PC-9 (cell line): ENCODE results near the gene TAF1A. TPM values are rescaled to one million over a fixed set of nuclear protein-coding genes. Genes with fewer than 3 reads are reported as not detected.

Experiments used
- BruUV-seq: library from RNA; stranded (reverse); fragments of 400-500 nt; replicated peaks from 2 replicates; lab custom pipeline; 2021; lab: Mats Ljungman, UMichigan
- CTCF ChIA-PET: fragments of 300-600 bp; sonication (Branson Sonifier 250); formaldehyde crosslinking; loops from one replicate; lab custom pipeline; 2022; ENCODE audit warnings: antibody characterized with exemption; lab: Charles Lee
- POLR2A ChIA-PET: fragments of 300-600 bp; sonication (Branson Sonifier 250); formaldehyde crosslinking; loops from one replicate; lab custom pipeline; 2022; ENCODE audit warnings: antibody characterized with exemption; ENCODE audit not compliant: unreplicated experiment; lab: Charles Lee
- DNase-seq, 2 experiments: peaks; one replicate each; pipeline versions ENCODE4 v3.0.0 to v3.0.0-alpha.2; 2015 to 2022; ENCODE audit warnings: mixed read lengths in 1 of 2
- H2AFZ ChIP-seq: fragments of 200-600 bp; sonication (generic); 2 replicates; pipeline ENCODE4 v1.8.1; 2017; ENCODE audit warnings: antibody characterized with exemption
- H3F3A ChIP-seq: fragments of 200-600 bp; sonication (generic); 2 replicates; pipeline ENCODE4 v1.8.1; 2017; ENCODE audit warnings: antibody characterized with exemption, mild to moderate bottlenecking, low read depth; ENCODE audit not compliant: insufficient read depth
- H3K27ac ChIP-seq: fragments of 200-600 bp; sonication (generic); 2 replicates; pipeline ENCODE4 v1.6.1; 2016; ENCODE audit warnings: mixed run types
- H3K27me3 ChIP-seq: fragments of 200-600 bp; sonication (generic); 2 replicates; pipeline ENCODE4 v1.6.1; 2016; ENCODE audit warnings: low read depth, mixed run types; ENCODE audit not compliant: insufficient read depth
- H3K36me3 ChIP-seq: fragments of 200-600 bp; sonication (generic); 2 replicates; pipeline ENCODE4 v1.6.1; 2016; ENCODE audit warnings: low read depth, mixed run types
- H3K4me1 ChIP-seq: fragments of 200-600 bp; sonication (generic); replicated peaks from 2 replicates; pipeline ENCODE4 v1.6.1; 2016; ENCODE audit warnings: mixed run types; ENCODE audit not compliant: insufficient read depth
- H3K4me2 ChIP-seq: fragments of 200-600 bp; sonication (generic); 2 replicates; pipeline ENCODE4 v1.6.1; 2017; ENCODE audit warnings: mixed run types
- H3K4me3 ChIP-seq: fragments of 200-600 bp; sonication (generic); 2 replicates; pipeline ENCODE4 v1.6.1; 2016; ENCODE audit warnings: mixed run types
- H3K79me2 ChIP-seq: fragments of 200-600 bp; sonication (generic); 2 replicates; pipeline ENCODE4 v1.6.1; 2017; ENCODE audit warnings: low read depth, mixed run types
- H3K9me2 ChIP-seq: fragments of 200-600 bp; sonication (generic); 2 replicates; pipeline ENCODE4 v1.8.1; 2017; ENCODE audit warnings: mild to moderate bottlenecking; ENCODE audit not compliant: insufficient read depth
- H3K9me3 ChIP-seq: fragments of 200-600 bp; sonication (generic); 2 replicates; pipeline ENCODE4 v1.8.1; 2016; ENCODE audit warnings: low read depth; ENCODE audit not compliant: insufficient read depth
- H4K20me1 ChIP-seq: fragments of 200-600 bp; sonication (generic); 2 replicates; pipeline ENCODE4 v1.8.1; 2017; ENCODE audit not compliant: insufficient read depth
- CTCF ChIP-seq: fragments of 200-600 bp; sonication (generic); conservative IDR thresholded peaks from 2 replicates; pipeline ENCODE4 v1.6.1; 2017; ENCODE audit warnings: mixed run types, antibody characterized with exemption, mild to moderate bottlenecking, moderate library complexity
- EZH2 ChIP-seq: fragments of 200-600 bp; sonication (generic); IDR thresholded peaks from 2 replicates; pipeline ENCODE4 v1.8.0; 2017; ENCODE audit warnings: antibody characterized with exemption, low read depth
- intact Hi-C: fragments of 100-400 bp; cut with micrococcal nuclease; formaldehyde crosslinking; loops from one replicate; pipeline ENCODE4 v1.10.0; 2022; ENCODE audit not compliant: unreplicated experiment
- total RNA-seq: library from RNA; stranded (reverse); gene quantifications from 2 replicates; pipeline ENCODE4 v1.2.3, GENCODE V29; 2021

The TAF1A gene
- total RNA-seq, 1 experiment from 2014 or later: 18.4 TPM

DNA sequence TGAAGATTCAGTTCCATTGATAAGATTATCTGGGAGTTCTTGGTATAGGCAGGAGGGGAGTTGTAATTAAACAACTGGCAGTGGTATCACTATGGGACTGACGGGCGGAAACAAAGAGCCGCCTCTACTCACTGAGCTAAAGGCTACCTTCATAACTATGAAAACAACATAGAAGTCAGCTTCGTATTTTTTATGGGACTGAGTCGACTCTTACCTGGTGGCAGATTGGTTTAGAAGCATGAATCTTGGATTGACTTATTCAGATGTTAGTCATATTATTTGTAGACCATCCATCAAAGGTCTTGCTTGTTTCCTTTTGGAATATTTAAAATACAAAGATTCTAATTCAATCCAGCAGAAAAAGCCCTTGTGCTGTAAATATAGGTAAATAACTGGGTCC lies 35.6 kb downstream of the TAF1A start:
- POLR2A ChIA-PET: no interaction called here
- H3K4me2 ChIP-seq: no peak overlapping the region
- no peaks in the 10 kb centered on the region for H3K4me1 ChIP-seq
- no peaks in the 10 kb centered on the region for H3K27me3 ChIP-seq
- no peak overlapping the region for H3K4me3 ChIP-seq
- no peaks in the 10 kb centered on the region for H3K79me2 ChIP-seq
- no peaks in the 10 kb centered on the region for H3K9me2 ChIP-seq
- H3K9me3 ChIP-seq: no peaks in the 10 kb centered on the region
- no peaks in the 10 kb centered on the region; the same call in 1 of the 2 replicates for H4K20me1 ChIP-seq
- H3K27ac ChIP-seq: no peak overlapping the region
- BruUV-seq: no TSS peak
- DNase-seq: no peak
- H2AFZ ChIP-seq: no peak overlapping the region
- intact Hi-C loops: no loop called here
- no peak for TF ChIP-seq CTCF
- TF ChIP-seq EZH2: no peak
- H3F3A ChIP-seq: peaks cover 4% of the 10 kb centered on the region; the same call in 1 of the 2 replicates
- CTCF ChIA-PET: no interaction called here
- H3K36me3 ChIP-seq: 0 out of 2 replicates have a peak, but pooled peaks cover 4% of the 10 kb centered on the region

DNA sequence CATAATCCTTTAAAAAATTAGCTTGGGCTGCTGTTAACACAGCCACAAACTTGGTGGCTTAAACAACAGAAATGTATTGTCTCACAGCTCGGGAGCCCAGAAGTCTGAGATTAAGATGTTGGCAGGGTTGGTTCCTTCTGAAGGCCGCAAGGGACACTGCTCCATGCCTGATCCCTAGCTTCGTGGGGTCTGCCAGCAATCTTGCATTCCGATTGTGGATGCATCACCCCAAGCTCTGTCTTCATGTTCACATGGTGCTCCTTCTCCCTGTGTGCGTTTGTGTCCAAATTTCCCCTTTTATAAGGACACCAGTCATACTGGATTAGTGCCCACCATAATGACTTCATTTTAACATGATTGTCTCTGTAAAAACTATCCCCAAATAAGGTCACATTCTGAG lies 36.9 kb downstream of the TAF1A start:
- BruUV-seq: no TSS peak
- Histone ChIP-seq H3K4me1 (peaks cover 7% of the 10 kb centered on the region), H3K79me2 (no peaks in the 10 kb centered on the region), H3K27ac (no peak overlapping the region), H3K36me3 (0 out of 2 replicates have a peak, but pooled peaks cover 4% of the 10 kb centered on the region), H3K9me3 (no peaks in the 10 kb centered on the region), H3K4me3 (no peak overlapping the region), H3K4me2 (no peak overlapping the region), H3K27me3 (no peaks in the 10 kb centered on the region), H2AFZ (no peak overlapping the region), H4K20me1 (no peaks in the 10 kb centered on the region), H3K9me2 (no peaks in the 10 kb centered on the region), H3F3A (peaks cover 4% of the 10 kb centered on the region; the same call in 1 of the 2 replicates)
- no peak for DNase-seq
- POLR2A ChIA-PET: no interaction called here
- CTCF ChIA-PET: no interaction called here
- TF ChIP-seq CTCF: no peak
- TF ChIP-seq EZH2: no peak
- intact Hi-C loops: no loop called here

- Histone ChIP-seq H3K27me3 (no peaks in the 10 kb centered on the region), H3K27ac (peak within 1 kb of the TSS; percentile 70), H4K20me1 (no peaks in the 10 kb centered on the region), H3K36me3 (no peaks in the 10 kb centered on the region), H3K4me3 (no peak within 1 kb of the TSS; the same call in 1 of the 2 replicates), H3K79me2 (no peaks in the 10 kb centered on the region), H3K9me2 (no peaks in the 10 kb centered on the region), H3K9me3 (no peaks in the 10 kb centered on the region), H2AFZ (0 out of 2 replicates have a peak within 1 kb of the TSS, but pooled peaks have one; percentile 6), H3F3A (peaks cover 19% of the 10 kb centered on the region; the same call in 1 of the 2 replicates), H3K4me2 (peak within 1 kb of the TSS; percentile 67), H3K4me1 (peaks cover 26% of the 10 kb centered on the region)
- no peak for TF ChIP-seq EZH2
- no peak for TF ChIP-seq CTCF
- CTCF ChIA-PET: no interaction called here
- no TSS peak for BruUV-seq
- intact Hi-C loops: no loop called here
- peak in 1 of 2 experiments; percentile 29 for DNase-seq
- POLR2A ChIA-PET: interaction anchor here (0.5 kb wide), 1 partner anchor 366 kb away, joined by 4 read pairs; no protein-coding TSS in a partner anchor
Observed at GRCh38 chr1:222547944-222548671, 41.6 kb downstream of the TAF1A start, which contains the start of gene HHIPL2. Gene HHIPL2, minus strand, starts transcription at chr1:222548104. Its CDS starts 60 bp downstream, at chr1:222548044.
